Activated CD4-positive, alpha-beta memory T cell treated with anti-CD3 and anti-CD28 coated beads for 36 hours (primary cell): Measurements from ENCODE around the gene CARD14. TPM values are rescaled to one million over a fixed set of nuclear protein-coding genes. Genes with fewer than 3 reads are reported as not detected.

Source experiments
- CTCF ChIA-PET: fragments of 350-600 bp; sonication (Branson Sonifier 250); formaldehyde crosslinking; loops from one replicate; lab custom pipeline; 2021; ENCODE audit warnings: antibody characterized with exemption, inconsistent platforms; lab: Charles Lee
- POLR2A ChIA-PET: fragments of 350-600 bp; sonication (Branson Sonifier 250); formaldehyde crosslinking; loops from one replicate; lab custom pipeline; 2021; ENCODE audit warnings: antibody characterized with exemption; lab: Charles Lee
- DNase-seq: peaks from one replicate; pipeline ENCODE4 v3.0.0-alpha.2; 2020
- H3K27ac Mint-ChIP-seq: one replicate; pipeline ENCODE4 v1.8.0; 2021; ENCODE audit warnings: mixed read lengths
- H3K27me3 Mint-ChIP-seq: one replicate; pipeline ENCODE4 v1.8.0; 2021; ENCODE audit warnings: mixed read lengths
- H3K36me3 Mint-ChIP-seq: one replicate; pipeline ENCODE4 v1.8.0; 2021; ENCODE audit warnings: mixed read lengths
- H3K4me1 Mint-ChIP-seq: one replicate; pipeline ENCODE4 v1.8.0; 2021; ENCODE audit warnings: low read depth, mixed read lengths
- H3K4me3 Mint-ChIP-seq: one replicate; pipeline ENCODE4 v1.8.0; 2021; ENCODE audit warnings: mild to moderate bottlenecking, mixed read lengths
- H3K9me3 Mint-ChIP-seq: one replicate; pipeline ENCODE4 v1.8.0; 2021; ENCODE audit warnings: mixed read lengths
- intact Hi-C: fragments of 100-400 bp; cut with micrococcal nuclease; formaldehyde crosslinking; loops from one replicate; pipeline ENCODE4 v1.15.1; 2023
- total RNA-seq, 2 experiments: library from RNA; stranded (reverse); gene quantifications; one replicate each; pipeline ENCODE4 v1.2.3, GENCODE V29; 2021

CARD14 gene
- total RNA-seq, 2 experiments from 2014 or later, result not detected

DNA sequence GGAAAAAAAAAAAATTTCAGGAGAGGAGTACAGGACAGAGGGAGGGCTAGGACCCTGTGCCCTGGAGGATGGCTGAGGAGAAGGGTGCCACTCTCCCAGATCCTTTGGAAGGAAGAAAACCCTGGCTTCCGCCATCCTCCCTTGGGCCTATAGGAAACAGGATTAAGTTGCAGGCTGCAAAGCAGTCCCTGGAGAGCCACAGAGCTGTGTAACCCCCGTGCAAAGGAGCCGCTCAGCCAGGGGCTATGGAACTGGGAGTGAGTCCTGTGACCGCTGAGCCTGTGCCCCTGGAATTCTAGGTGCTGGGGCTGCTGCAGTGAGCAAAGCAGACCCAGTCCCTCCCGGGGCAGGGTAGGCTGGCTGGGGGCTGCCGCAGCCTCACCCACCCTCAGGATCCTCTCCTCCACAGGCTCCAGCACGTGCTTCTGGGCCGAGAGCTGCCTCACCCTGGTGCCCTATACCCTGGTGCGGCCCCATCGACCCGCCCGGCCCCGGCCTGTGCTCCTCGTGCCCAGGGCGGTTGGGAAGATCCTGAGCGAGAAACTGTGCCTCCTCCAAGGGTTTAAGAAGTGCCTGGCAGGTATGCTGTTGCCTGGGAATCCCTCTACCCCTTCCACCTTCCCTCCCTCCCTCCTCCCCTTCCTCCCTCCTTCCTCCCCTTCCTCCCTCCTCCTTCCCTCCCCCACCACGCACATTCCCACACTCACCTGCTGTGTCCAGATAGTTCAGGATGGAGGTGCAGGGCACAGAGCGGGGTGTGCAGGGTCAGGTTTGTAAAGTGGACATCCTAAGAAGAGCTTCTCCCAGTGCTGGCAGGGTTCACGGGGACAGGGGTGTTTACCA is 35.0 kb downstream of the CARD14 start:
- no peak overlapping the region for H3K4me3 Mint-ChIP-seq
- CTCF ChIA-PET, result no interaction called here
- POLR2A ChIA-PET, result no interaction called here
- H3K27ac Mint-ChIP-seq, result no peak overlapping the region
- H3K4me1 Mint-ChIP-seq, result no peaks in the 10 kb centered on the region
- H3K36me3 Mint-ChIP-seq, result peaks cover under 1% of the 10 kb centered on the region
- DNase-seq, result no peak
- intact Hi-C loops, result no loop called here
- H3K27me3 Mint-ChIP-seq, result no peaks in the 10 kb centered on the region
- no peaks in the 10 kb centered on the region for H3K9me3 Mint-ChIP-seq

DNA sequence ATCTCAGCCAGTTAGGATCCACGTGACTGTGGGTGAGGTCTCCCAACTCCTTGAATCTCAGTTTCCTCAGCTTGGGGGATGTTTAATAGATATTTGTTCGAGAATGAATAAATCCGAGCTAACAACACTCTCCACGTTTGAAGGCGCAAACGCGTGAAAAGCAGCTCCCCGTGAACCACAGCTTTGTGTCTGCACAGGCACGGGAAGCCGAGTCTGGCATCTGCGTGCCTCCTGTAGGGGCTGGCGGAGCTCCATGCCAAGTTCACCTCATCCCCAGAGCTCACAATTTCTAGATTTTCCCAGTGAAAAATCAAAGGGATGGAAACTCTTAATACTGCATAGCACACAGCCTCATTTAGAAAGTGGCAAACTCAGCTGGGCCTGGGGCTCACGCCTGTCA is 36.0 kb downstream of the CARD14 start:
- H3K36me3 Mint-ChIP-seq, result peaks cover 8% of the 10 kb centered on the region
- POLR2A ChIA-PET, result no interaction called here
- no peaks in the 10 kb centered on the region for H3K4me1 Mint-ChIP-seq
- CTCF ChIA-PET, result interaction anchor here (1.0 kb wide), 1 partner anchor 9 kb away, joined by 3 read pairs; no protein-coding TSS in a partner anchor
- H3K27ac Mint-ChIP-seq, result no peak overlapping the region
- H3K27me3 Mint-ChIP-seq, result no peaks in the 10 kb centered on the region
- intact Hi-C loops, result no loop called here
- no peaks in the 10 kb centered on the region for H3K9me3 Mint-ChIP-seq
- no peak overlapping the region for H3K4me3 Mint-ChIP-seq
- DNase-seq, result no peak

DNA sequence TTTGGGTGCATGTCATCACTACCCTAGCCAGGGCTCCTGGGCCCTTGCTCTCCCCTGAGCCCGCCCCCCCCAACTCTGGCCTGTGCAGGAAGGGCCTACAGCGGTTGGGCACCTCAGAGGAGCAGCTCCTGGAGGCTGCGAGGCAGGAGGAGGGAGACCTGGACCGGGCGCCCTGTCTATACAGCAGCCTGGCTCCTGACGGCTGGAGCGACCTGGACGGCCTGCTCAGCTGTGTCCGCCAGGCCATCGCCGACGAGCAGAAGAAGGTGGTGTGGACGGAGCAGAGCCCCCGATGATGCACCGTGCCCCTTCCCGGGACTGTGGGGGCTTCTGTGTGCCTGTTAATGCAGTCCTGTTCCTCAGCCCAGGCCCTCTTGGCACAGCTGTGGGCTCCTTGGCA is 38.2 kb downstream of the CARD14 start:
- Mint-ChIP-seq H3K4me1 (no peaks in the 10 kb centered on the region), H3K9me3 (no peaks in the 10 kb centered on the region), H3K27ac (no peak overlapping the region), H3K27me3 (no peaks in the 10 kb centered on the region), H3K4me3 (no peak overlapping the region), H3K36me3 (peaks cover 10% of the 10 kb centered on the region)
- POLR2A ChIA-PET, result no interaction called here
- intact Hi-C loops, result no loop called here
- CTCF ChIA-PET, result interaction anchor here (1.0 kb wide), 1 partner anchor 11 kb away, joined by 4 read pairs; no protein-coding TSS in a partner anchor
- no peak for DNase-seq

DNA sequence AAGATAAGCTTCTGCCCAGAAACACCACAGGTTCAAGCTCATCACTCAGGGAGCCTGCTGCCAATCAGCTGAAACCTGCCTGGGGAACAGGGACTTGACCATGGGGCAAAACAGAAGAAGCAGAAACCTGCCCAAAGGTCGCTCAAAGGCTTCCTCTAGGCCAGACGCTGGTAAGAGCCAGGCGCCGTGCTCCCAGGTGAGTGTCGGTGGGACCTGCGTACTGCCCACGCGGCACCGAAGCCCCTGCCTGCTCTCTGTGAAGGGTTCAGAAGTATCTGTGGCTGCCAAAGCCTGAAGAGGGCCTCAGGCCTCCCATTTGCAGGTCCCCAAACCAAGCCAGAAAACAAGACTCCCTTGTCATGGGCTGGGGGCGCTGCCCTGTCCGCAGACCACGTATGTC is 39.9 kb downstream of the CARD14 start:
- Mint-ChIP-seq H3K4me3 (no peak overlapping the region), H3K27ac (no peak overlapping the region), H3K27me3 (no peaks in the 10 kb centered on the region), H3K4me1 (no peaks in the 10 kb centered on the region), H3K36me3 (peaks cover 12% of the 10 kb centered on the region), H3K9me3 (no peaks in the 10 kb centered on the region)
- intact Hi-C loops, result no loop called here
- no peak for DNase-seq
- POLR2A ChIA-PET, result no interaction called here
- CTCF ChIA-PET, result interaction anchor here (2.0 kb wide), 1 partner anchor 14 kb away, joined by 8 read pairs; no protein-coding TSS in a partner anchor

DNA sequence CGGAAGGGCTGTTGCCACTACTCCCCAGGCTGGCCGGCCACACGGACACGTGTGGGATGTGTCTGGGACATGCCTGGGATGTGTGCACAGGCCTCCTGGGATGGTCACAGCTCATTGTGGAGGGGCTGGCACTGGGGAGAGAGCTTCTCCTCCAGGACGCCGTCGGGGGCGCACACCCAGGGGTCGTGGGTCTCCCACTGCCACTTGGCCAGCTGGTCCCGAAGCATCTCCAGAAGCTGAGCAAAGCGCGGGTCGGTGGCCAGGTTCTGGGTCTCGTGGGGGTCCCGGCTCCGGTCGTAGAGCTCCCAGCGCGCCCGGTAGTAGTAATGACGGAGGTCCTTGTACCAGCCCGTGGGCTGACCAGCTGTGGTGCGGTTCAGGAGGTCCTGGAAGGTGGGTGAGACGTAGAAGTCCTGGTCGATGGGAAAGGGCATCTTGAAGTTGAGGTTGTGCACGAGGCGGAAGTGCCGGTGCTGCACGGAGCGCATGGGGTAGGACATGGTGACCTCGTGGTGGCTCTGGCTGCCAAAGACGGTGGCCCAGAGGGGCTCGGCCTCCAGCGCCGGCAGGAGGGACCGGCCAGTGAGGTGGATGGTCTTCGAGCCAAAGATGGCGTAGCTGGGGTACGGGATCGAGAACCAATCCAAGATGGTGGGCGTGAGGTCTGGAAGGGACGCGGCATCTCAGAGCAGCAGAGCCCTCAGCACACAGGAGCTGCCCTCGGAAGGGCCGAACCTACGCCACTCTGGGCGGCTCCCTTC is 40.7 kb downstream of the CARD14 start:
- Mint-ChIP-seq H3K27me3 (no peaks in the 10 kb centered on the region), H3K4me1 (no peaks in the 10 kb centered on the region), H3K27ac (no peak overlapping the region), H3K4me3 (no peak overlapping the region), H3K36me3 (peaks cover 12% of the 10 kb centered on the region), H3K9me3 (no peaks in the 10 kb centered on the region)
- intact Hi-C loops, result no loop called here
- CTCF ChIA-PET, result interaction anchor here (2.0 kb wide), 1 partner anchor 15 kb away, joined by 8 read pairs; no protein-coding TSS in a partner anchor
- POLR2A ChIA-PET, result no interaction called here
- no peak for DNase-seq

DNA sequence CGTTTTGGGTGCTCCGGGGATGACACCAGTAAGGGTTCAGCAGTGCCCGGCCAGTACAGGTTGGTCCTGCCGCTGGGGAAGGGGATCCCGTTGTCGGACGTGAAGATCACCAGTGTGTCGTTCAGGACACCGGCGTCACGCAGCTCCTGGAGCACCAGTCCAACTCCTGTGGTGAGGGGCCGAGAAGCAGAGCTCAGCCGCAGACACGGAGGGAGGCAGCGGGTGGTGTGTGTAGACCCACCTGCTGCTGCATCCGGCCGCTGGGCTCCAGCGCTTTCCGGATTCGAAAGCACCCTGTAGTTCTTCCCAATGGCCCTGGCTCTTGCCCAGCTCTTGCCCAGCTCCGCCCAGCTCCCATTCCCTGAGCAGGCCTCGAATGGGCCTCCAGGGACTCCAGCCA is 42.3 kb downstream of the CARD14 start:
- Mint-ChIP-seq H3K4me1 (peaks cover 6% of the 10 kb centered on the region), H3K9me3 (no peaks in the 10 kb centered on the region), H3K27ac (no peak overlapping the region), H3K4me3 (no peak overlapping the region), H3K36me3 (peaks cover 22% of the 10 kb centered on the region), H3K27me3 (no peaks in the 10 kb centered on the region)
- intact Hi-C loops, result no loop called here
- POLR2A ChIA-PET, result no interaction called here
- CTCF ChIA-PET, result no interaction called here
- no peak for DNase-seq

DNA sequence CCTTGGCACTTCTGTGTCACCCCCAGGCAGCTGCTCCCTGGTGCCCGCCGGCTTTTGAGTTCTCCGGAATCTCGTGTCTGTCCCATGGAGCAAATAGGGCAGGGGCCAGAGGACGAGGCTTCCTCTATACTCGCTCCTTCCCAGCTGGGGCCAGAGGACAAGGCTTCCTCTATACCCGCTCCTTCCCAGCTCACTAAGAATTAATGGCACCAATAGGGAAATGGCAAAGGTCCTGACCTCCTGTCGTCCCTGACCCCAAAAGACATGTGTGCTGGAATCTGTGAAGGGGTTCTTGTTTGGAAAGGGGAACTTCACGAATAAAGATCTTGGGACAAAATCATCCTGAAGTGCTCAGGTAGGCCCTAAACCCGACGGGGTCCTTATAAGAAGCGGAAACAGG is 42.7 kb downstream of the CARD14 start:
- CTCF ChIA-PET, result no interaction called here
- peaks cover 8% of the 10 kb centered on the region for H3K4me1 Mint-ChIP-seq
- no peak overlapping the region for H3K4me3 Mint-ChIP-seq
- no peak for DNase-seq
- H3K27ac Mint-ChIP-seq, result no peak overlapping the region
- peaks cover 26% of the 10 kb centered on the region for H3K36me3 Mint-ChIP-seq
- POLR2A ChIA-PET, result no interaction called here
- H3K9me3 Mint-ChIP-seq, result no peaks in the 10 kb centered on the region
- H3K27me3 Mint-ChIP-seq, result no peaks in the 10 kb centered on the region
- intact Hi-C loops, result no loop called here

DNA sequence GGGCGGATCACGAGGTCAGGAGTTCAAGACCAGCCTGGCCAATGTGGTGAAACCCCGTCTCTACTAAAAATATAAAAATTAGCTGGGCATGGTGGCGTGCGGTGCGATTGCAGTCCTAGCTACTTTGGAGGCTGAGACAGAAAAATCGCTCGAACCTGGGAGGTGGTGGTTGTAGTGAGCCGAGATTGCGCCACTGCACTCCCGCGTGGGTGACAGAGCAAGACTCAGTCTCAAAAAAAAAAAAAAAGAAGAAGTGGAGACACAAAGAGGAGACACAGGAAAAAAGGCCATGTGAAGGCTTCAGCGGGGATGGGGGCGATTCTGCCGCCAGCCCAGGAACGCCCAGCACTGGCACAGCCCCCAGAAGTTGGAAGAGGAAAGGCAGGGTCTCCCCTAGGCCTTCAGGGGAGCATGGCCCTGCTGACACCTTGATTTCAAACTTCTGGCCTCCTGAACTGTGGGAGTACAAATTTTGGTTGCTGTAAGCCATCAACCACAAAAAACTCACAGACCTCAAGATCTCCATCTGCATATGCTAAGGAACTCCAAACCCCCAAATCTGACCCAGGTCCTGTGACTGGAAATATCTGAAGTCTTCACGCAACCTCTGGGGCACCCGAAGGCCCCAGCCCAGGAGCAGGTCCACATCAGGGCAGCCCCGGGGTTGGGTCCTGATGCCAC is 43.3 kb downstream of the CARD14 start:
- Mint-ChIP-seq H3K27me3 (no peaks in the 10 kb centered on the region), H3K4me3 (no peak overlapping the region), H3K4me1 (peaks cover 13% of the 10 kb centered on the region), H3K27ac (no peak overlapping the region), H3K9me3 (no peaks in the 10 kb centered on the region), H3K36me3 (peaks cover 28% of the 10 kb centered on the region)
- intact Hi-C loops, result no loop called here
- no peak for DNase-seq
- POLR2A ChIA-PET, result no interaction called here
- CTCF ChIA-PET, result no interaction called here

DNA sequence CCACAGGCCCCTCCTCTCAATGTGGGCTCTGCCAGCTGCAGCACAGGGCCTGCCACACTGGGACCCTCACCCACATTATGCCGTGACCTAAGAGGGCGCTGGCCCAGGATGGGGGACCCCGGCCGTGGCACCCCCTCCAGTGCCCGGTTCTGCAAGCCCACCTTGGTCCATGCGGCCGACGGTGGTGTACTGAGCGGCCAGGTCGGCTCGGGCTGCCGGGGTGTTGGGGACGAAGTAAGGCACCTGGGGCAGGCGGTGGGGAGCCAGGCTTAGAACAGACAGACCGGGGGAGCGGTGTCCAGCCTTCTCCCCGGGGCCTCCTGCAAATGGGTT is 43.8 kb downstream of the CARD14 start:
- CTCF ChIA-PET, result no interaction called here
- peaks cover 28% of the 10 kb centered on the region for H3K36me3 Mint-ChIP-seq
- H3K4me1 Mint-ChIP-seq, result peaks cover 18% of the 10 kb centered on the region

DNA sequence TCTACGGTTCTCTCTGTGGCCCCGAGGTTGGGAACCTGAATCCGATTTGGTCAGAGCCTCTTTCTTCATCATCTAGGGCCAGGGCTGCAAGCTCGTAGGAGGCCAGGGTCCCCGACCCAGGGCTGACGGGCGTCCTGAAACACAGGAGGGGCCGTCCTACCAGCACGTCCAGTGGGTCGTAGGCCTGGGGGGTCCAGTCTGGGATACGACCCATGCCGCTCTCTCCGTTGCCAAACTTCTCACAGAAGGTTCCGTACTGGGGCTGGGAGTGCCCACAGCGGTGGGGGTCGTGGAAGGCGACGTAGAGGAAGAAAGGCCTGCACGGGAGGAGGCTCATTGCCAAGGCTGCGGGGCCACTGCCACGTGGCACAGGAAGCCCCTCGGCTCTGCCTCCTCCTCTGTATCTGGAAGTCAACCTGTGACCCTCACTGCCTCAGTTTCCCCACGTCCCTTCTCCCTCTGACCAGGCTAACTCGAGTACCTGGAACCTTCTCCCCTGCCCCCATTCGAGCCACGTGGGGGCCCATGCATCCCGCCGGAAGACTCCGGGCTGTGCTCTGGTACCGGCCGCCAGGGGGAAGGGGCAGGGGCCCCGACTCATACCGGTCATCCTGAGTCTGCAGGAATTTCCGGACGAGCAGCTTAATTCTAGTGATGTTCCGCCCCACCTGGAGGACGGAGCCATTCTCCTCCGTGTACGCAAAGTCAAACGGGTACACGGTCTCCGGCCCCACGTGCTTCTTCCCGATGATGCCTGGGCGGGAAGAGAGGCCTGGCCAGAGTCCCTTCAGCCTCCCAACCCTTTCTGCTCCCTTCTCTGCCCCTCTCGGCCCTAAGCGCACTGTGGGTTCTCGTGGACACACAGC is 44.4 kb downstream of the CARD14 start:
- no peak for DNase-seq
- intact Hi-C loops, result no loop called here
- H3K36me3 Mint-ChIP-seq, result peaks cover 28% of the 10 kb centered on the region
- peaks cover 24% of the 10 kb centered on the region for H3K4me1 Mint-ChIP-seq
- no peaks in the 10 kb centered on the region for H3K27me3 Mint-ChIP-seq
- ChIA-PET CTCF (no interaction called here), POLR2A (no interaction called here)
- H3K9me3 Mint-ChIP-seq, result no peaks in the 10 kb centered on the region
- H3K27ac Mint-ChIP-seq, result no peak overlapping the region
- H3K4me3 Mint-ChIP-seq, result no peak overlapping the region

More for the DNA sequence above, 43.8 kb downstream of the CARD14 start:
- no peaks in the 10 kb centered on the region for H3K9me3 Mint-ChIP-seq
- no peak overlapping the region for H3K27ac Mint-ChIP-seq
- no peak for DNase-seq
- POLR2A ChIA-PET, result no interaction called here
- no peaks in the 10 kb centered on the region for H3K27me3 Mint-ChIP-seq
- no peak overlapping the region for H3K4me3 Mint-ChIP-seq
- intact Hi-C loops, result no loop called here

DNA sequence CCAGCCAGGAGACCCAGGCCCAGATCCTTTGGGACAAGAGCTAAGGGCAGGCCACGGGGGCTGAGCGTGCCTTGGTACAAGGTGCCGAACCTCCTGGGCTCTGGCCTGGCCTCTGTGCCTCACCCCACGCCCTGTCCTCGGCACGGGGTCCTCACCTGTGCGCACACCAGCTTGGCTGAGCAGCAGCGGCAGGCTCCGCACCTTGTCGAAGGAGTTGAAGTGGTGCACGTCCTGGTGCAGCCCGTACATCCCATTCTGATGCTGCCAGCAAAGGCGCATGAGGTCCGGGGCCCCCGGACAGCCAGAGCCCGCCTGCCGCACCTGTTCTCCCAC is 45.0 kb downstream of the CARD14 start:
- DNase-seq, result no peak
- H3K27ac Mint-ChIP-seq, result no peak overlapping the region
- intact Hi-C loops, result no loop called here
- H3K4me3 Mint-ChIP-seq, result no peak overlapping the region
- H3K4me1 Mint-ChIP-seq, result peaks cover 26% of the 10 kb centered on the region
- ChIA-PET CTCF (no interaction called here), POLR2A (no interaction called here)
- no peaks in the 10 kb centered on the region for H3K27me3 Mint-ChIP-seq
- peaks cover 28% of the 10 kb centered on the region for H3K36me3 Mint-ChIP-seq
- H3K9me3 Mint-ChIP-seq, result no peaks in the 10 kb centered on the region
